ENCODE data around the gene SVIP.
A peak's percentile ranks its signal among the peaks of the same experiment; 100 is the strongest.

SVIP gene

GRCh38 chr11:22829231-22830081 lies at the start of gene SVIP:
SVIP (minus strand) TSS chr11:22829801; CDS start chr11:22829748, 53 bp downstream.
- DNase-seq, result peak; percentile 41 to 96 (median 91)

GRCh38 chr11:22878604-22879003 lies 49.0 kb upstream of the SVIP start:
- DNase-seq, result no peak

- DNase-seq, result no peak
These were observed 48.4 kb upstream of the SVIP start for GRCh38 chr11:22878039-22878438.

GRCh38 chr11:22875869-22876473 lies 46.4 kb upstream of the SVIP start:
- DNase-seq, result peak in 27 of 58 donors; percentile 1 to 75 (median 22)

- no peak for DNase-seq
These were observed 39.7 kb upstream of the SVIP start for GRCh38 chr11:22869325-22869724.

GRCh38 chr11:22860241-22860640 lies 30.6 kb upstream of the SVIP start, which contains the start of gene CCDC179:
CCDC179 (minus strand) TSS chr11:22860474; CDS start chr11:22860421, 53 bp downstream.
- no peak for DNase-seq

- no peak for DNase-seq
These were observed 30.2 kb upstream of the SVIP start for GRCh38 chr11:22859756-22860155.

GRCh38 chr11:22851477-22851876 lies 21.9 kb upstream of the SVIP start:
- no peak for DNase-seq

GRCh38 chr11:22846726-22847125 lies 17.1 kb upstream of the SVIP start:
- DNase-seq, result no peak

- peak in 2 of 58 donors; percentile 1 to 21 for DNase-seq
These were observed 2.9 kb upstream of the SVIP start for GRCh38 chr11:22832315-22833015.

GRCh38 chr11:22830082-22830414 lies 447 bp upstream of the SVIP start:
- DNase-seq, result no peak

- DNase-seq, result no peak
These were observed 1.2 kb downstream of the SVIP start for GRCh38 chr11:22828373-22828772.

- DNase-seq, result no peak
These were observed 7.4 kb downstream of the SVIP start for GRCh38 chr11:22822203-22822602.

GRCh38 chr11:22809893-22810292 lies 19.7 kb downstream of the SVIP start:
- no peak for DNase-seq

GRCh38 chr11:22808571-22809197 lies 20.9 kb downstream of the SVIP start:
- peak in 3 of 58 donors; percentile 2 to 21 (median 12) for DNase-seq

GRCh38 chr11:22807855-22808570 lies 21.6 kb downstream of the SVIP start:
- no peak for DNase-seq

- no peak for DNase-seq
These were observed 22.2 kb downstream of the SVIP start for GRCh38 chr11:22807391-22807790.

GRCh38 chr11:22802861-22803260 lies 26.7 kb downstream of the SVIP start:
- no peak for DNase-seq

- DNase-seq, result no peak
These were observed 29.1 kb downstream of the SVIP start for GRCh38 chr11:22800482-22800881.

- DNase-seq, result no peak
These were observed 30.7 kb downstream of the SVIP start for GRCh38 chr11:22798901-22799300.

- DNase-seq, result peak in 3 of 58 donors; percentile 3 to 50 (median 11)
These were observed 32.6 kb downstream of the SVIP start for GRCh38 chr11:22797047-22797446.

All from anterior cingulate cortex (tissue), 58 donors.